Thoracic aorta (tissue), 2 donors: Measurements from ENCODE around the gene MTAP. TPM values are rescaled to one million over a fixed set of nuclear protein-coding genes. Genes with fewer than 3 reads are reported as not detected.

ENCODE experiments used
- ATAC-seq: fragments of 150-250 bp; one replicate; pipeline ENCODE4 v1.8.0; 2017; ENCODE audit warnings: low read depth; ENCODE audit not compliant: insufficient number of reproducible peaks, low FRiP score
- DNase-seq: peaks from one replicate; pipeline ENCODE4 v3.0.0-alpha.2; 2020; ENCODE audit warnings: low spot score
- H3K27ac ChIP-seq, 2 donors: fragments of 200-600 bp; sonication (generic); 1 replicate in 1 of 2; 2 replicates in 1 of 2; pipeline ENCODE4 v1.5.1; 2016; ENCODE audit warnings: mild to moderate bottlenecking in 2 of 2, moderate library complexity in 2 of 2
- H3K27me3 ChIP-seq: fragments of 200-600 bp; sonication (generic); replicated peaks from 2 replicates; pipeline ENCODE4 v1.6.0; 2016; ENCODE audit warnings: mild to moderate bottlenecking; ENCODE audit not compliant: insufficient read depth
- H3K36me3 ChIP-seq: fragments of 200-600 bp; sonication (generic); one replicate; pipeline ENCODE4 v1.5.1; 2016
- H3K4me1 ChIP-seq, 2 donors: fragments of 200-600 bp; sonication (generic); 1 replicate in 1 of 2; 2 replicates in 1 of 2; pipeline versions ENCODE4 v1.5.1 to v1.6.0; 2016; ENCODE audit warnings: low read depth in 2 of 2, mild to moderate bottlenecking in 1 of 2; ENCODE audit not compliant: control insufficient read depth in 1 of 2
- H3K4me3 ChIP-seq: fragments of 200-600 bp; sonication (generic); 2 replicates; pipeline ENCODE4 v1.5.1; 2016; ENCODE audit warnings: mild to moderate bottlenecking
- H3K9me3 ChIP-seq: fragments of 200-600 bp; sonication (generic); 2 replicates; pipeline ENCODE4 v1.5.1; 2016
- CTCF ChIP-seq: fragments of 200-600 bp; sonication (generic); IDR thresholded peaks from one replicate; pipeline ENCODE4 v1.5.1; 2019; ENCODE audit warnings: antibody characterized with exemption
- total RNA-seq, 2 donors: library from RNA; depleted of rRNA; stranded (reverse); fragments of >200 nt; gene quantifications; one replicate each; pipeline versions ENCODE4 v1.1.0 to v1.2.3, GENCODE V29; 2016

Gene MTAP
- total RNA-seq, 2 donors from 2014 or later: 16.9 to 26.2 TPM

DNA sequence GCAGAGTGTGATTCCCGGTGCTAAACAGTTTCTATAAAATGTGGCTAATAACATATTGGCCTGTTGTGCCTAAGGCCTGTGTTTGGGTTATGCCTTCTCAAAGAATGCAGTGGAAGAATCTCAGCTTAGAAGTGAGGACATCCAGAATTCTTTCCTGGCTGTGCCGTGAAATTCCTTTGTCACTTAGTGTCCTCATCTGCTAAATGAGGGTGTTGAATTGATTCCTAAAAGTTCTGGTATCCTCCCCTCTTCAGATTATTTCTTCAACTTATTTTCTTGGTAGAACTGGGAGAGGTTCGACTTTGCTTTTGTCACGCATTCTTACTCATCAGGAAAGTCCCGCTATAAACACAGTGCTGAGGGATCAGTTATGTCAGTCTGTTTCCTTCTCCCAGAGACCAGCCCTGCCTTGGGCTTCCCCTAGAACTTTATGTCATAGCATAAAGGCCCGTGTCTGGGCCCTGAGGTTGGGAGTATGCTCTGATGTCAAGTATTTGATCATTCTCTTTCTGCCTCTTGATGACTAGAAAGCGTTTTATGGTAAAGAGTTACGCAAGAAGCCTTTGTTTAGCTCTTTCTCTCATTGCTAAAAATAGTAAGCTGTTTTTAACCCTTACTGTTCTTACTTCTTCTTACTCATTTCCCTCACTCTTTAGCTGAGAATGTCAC is 29.5 kb downstream of the MTAP start:
- no peak for DNase-seq
- Histone ChIP-seq H3K27ac (no peak overlapping the region), H3K9me3 (no peaks in the 10 kb centered on the region), H3K4me3 (no peak overlapping the region), H3K4me1 (no peaks in the 10 kb centered on the region), H3K36me3 (peaks cover 27% of the 10 kb centered on the region), H3K27me3 (no peaks in the 10 kb centered on the region)
- ATAC-seq: no peak
- TF ChIP-seq CTCF: no peak

- Histone ChIP-seq H3K27me3 (no peaks in the 10 kb centered on the region), H3K27ac (no peak overlapping the region), H3K4me1 (no peaks in the 10 kb centered on the region), H3K9me3 (no peaks in the 10 kb centered on the region), H3K36me3 (peaks cover 36% of the 10 kb centered on the region), H3K4me3 (no peak overlapping the region)
- no peak for TF ChIP-seq CTCF
- DNase-seq (no peak), ATAC-seq (no peak)
These were observed 30.8 kb downstream of the MTAP start for GRCh38 chr9:21833090-21833801.

GRCh38 chr9:21835121-21835520 is 32.7 kb downstream of the MTAP start:
- Histone ChIP-seq H3K36me3 (peaks cover 39% of the 10 kb centered on the region), H3K27ac (no peak overlapping the region), H3K4me1 (no peaks in the 10 kb centered on the region), H3K9me3 (no peaks in the 10 kb centered on the region), H3K4me3 (no peak overlapping the region), H3K27me3 (no peaks in the 10 kb centered on the region)
- TF ChIP-seq CTCF: no peak
- DNase-seq: no peak
- no peak for ATAC-seq

DNA sequence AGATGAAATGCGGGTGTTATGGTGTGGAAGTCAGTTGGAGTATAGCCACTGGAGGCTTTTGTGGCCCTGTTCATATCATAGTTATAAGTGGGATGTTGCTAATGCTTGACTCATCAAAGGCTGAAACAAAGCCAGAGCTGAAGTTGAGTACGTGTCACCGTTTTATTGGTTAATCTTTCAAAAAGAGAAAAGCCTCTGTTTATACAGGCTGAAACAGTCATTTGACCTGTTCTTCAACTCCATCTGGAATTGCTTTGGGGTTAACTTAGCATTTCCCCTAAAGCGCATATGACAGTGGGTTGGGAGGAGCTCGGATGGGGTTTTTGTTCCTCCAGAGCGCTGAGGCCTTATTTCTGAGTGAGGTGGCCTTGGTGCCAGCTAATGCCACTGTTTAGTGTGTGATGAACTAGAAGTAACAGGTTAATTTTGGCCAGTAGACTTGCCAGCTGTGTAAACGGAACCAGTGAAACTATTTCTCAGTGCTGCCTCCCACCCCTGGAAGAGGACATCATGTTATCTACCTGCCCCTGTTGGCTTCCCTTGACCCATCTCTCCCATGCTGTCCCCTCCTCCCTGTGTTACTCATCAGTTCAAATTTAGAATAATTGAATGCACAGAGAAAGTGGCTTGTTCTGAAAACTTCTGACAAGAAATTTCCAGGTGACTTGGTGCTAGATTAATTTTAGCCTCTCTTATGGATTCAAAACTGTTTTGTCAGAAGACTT is 34.2 kb downstream of the MTAP start:
- no peak for TF ChIP-seq CTCF
- Histone ChIP-seq H3K9me3 (no peaks in the 10 kb centered on the region), H3K36me3 (peaks cover 53% of the 10 kb centered on the region), H3K4me1 (no peaks in the 10 kb centered on the region), H3K4me3 (no peak overlapping the region), H3K27me3 (no peaks in the 10 kb centered on the region), H3K27ac (no peak overlapping the region)
- no peak for DNase-seq
- no peak for ATAC-seq

GRCh38 chr9:21837501-21837900 is 35.1 kb downstream of the MTAP start:
- ATAC-seq: no peak
- Histone ChIP-seq H3K27me3 (no peaks in the 10 kb centered on the region), H3K36me3 (peaks cover 55% of the 10 kb centered on the region), H3K4me3 (no peak overlapping the region), H3K27ac (no peak overlapping the region), H3K9me3 (no peaks in the 10 kb centered on the region), H3K4me1 (no peaks in the 10 kb centered on the region)
- no peak for TF ChIP-seq CTCF
- DNase-seq: no peak
